Skeletal muscle tissue (tissue), 4 donors: ENCODE results near the gene PHF21B. TPM values are rescaled to one million over a fixed set of nuclear protein-coding genes. Genes with fewer than 3 reads are reported as not detected.

Experiments used
- H3K27ac ChIP-seq: one replicate; pipeline ENCODE4 v1.7.0; 2013; ENCODE audit warnings: mild to moderate bottlenecking, low read depth, low read length, inconsistent platforms
- H3K27me3 ChIP-seq, 3 donors: one replicate each; pipeline ENCODE4 v1.7.0; 2013; ENCODE audit warnings: low read length in 3 of 3; ENCODE audit not compliant: control insufficient read depth in 3 of 3, insufficient read depth in 3 of 3
- H3K36me3 ChIP-seq, 3 donors: one replicate each; pipeline ENCODE4 v1.7.0; 2013; ENCODE audit warnings: low read length in 3 of 3; ENCODE audit not compliant: control insufficient read depth in 3 of 3, insufficient read depth in 3 of 3
- H3K4me1 ChIP-seq, 3 donors: one replicate each; pipeline ENCODE4 v1.7.0; 2013; ENCODE audit warnings: low read length in 3 of 3, mild to moderate bottlenecking in 3 of 3; ENCODE audit not compliant: control insufficient read depth in 3 of 3, insufficient read depth in 3 of 3
- H3K4me3 ChIP-seq, 3 donors: one replicate each; pipeline ENCODE4 v1.7.0; 2013; ENCODE audit warnings: low read length in 3 of 3
- H3K9ac ChIP-seq, 3 donors: one replicate each; pipeline ENCODE4 v1.7.0; 2013; ENCODE audit warnings: low read length in 3 of 3, mild to moderate bottlenecking in 3 of 3, moderate library complexity in 2 of 3, low read depth in 1 of 3
- H3K9me3 ChIP-seq, 3 donors: one replicate each; pipeline ENCODE4 v1.7.0; 2013; ENCODE audit warnings: low read length in 3 of 3; ENCODE audit not compliant: control insufficient read depth in 3 of 3
- total RNA-seq: library from RNA; depleted of rRNA; stranded (reverse); fragments of >200 nt; gene quantifications from one replicate; pipeline ENCODE4 v1.2.3, GENCODE V29; 2014
- donor health status: Osteomylitis.

PHF21B gene
- total RNA-seq, 1 donor from 2014 or later, result 1.0 TPM

DNA sequence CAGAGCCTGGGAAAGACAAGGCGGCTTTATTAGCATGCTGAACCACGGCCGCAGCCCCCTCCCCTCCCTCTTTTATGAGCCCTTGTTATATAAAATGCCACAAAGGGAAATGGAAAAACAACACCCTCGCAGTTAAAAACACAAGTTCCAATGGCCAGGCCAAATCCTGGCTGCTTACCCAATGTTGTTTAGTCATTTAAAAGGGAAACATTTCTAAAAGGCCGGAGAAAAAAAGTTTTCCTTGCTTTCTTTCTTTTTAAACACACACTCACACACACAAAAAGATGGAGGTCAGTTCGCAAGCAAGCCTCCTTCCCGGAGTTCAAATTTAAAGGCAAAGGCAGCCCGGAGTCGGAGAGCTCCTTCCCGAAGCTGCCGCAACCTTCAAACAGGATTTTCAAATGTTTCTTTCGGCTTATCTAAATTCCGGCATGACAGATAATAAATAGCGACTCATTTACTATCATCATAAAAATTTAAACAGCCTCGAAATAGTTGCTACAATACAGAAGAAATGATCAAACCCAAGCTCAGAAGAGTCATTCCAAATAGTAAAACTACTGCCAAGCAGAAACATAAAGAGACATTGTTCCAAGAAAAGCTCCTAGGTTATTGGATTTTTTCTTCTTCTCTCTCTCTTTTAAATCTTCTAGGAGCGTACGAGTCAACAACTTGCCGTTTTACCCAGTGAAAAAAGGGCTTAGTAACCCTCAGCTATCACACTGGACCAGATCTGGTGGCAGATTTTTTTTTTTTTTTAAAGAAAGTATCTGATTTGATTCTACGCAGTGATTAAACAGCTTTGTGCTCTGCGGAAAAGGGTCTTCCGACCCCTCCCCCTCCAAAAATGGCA is 3.5 kb downstream of the PHF21B start:
- H3K27me3 ChIP-seq, result peaks cover 17 to 58% (median 44%) of the 10 kb centered on the region in 3 donors
- no peak overlapping the region for H3K27ac ChIP-seq
- peaks cover 3 to 11% (median 7%) of the 10 kb centered on the region in 3 donors for H3K4me1 ChIP-seq
- peak overlapping the region in 1 of 3 donors; percentile 30 for H3K4me3 ChIP-seq
- H3K9me3 ChIP-seq, result no peaks in the 10 kb centered on the region
- no peaks in the 10 kb centered on the region for H3K36me3 ChIP-seq
- H3K9ac ChIP-seq, result no peak overlapping the region

DNA sequence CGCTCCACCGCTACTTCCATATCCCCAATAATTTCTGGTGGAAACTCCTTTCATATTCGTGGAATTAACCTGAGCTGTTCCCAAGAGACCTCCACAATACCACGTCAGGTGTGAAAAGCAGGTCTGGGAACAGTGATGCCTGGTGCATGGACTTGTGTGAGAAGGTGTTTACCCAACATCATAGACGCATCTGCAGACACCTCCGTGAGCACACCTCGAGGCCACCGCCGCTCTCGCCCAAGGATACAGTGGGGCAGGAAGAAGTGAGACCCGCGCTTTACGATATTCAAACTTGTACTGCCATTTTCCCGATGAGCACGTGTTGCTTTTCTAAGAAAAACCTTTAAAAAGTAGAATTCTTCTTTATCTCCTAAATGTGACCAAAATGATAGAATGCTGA is 8.2 kb downstream of the PHF21B start:
- H3K27me3 ChIP-seq, result peaks cover 30 to 53% (median 42%) of the 10 kb centered on the region in 3 donors
- H3K36me3 ChIP-seq, result no peaks in the 10 kb centered on the region
- no peak overlapping the region for H3K9ac ChIP-seq
- H3K9me3 ChIP-seq, result no peaks in the 10 kb centered on the region
- no peak overlapping the region for H3K4me3 ChIP-seq
- H3K4me1 ChIP-seq, result no peaks in the 10 kb centered on the region
- H3K27ac ChIP-seq, result no peak overlapping the region

DNA sequence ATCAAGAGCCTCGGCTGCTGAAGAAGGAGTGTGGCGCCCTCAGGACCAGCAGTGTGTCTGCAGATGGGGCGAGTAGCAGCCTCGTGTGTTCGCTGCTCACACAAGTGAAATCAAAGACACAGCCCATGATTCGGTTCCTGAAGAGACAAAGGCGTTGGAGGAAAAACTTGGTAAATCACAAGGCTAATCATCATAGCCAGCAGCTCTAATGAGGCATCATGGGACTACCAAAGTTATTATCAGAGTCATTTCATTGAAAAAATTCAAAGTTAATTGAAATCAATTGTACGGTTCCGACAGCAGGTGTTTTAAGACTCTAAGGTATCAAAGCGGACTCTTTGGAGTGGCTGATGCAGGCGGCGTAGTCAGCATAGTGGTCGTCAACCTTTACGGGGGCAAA is 9.5 kb downstream of the PHF21B start:
- H3K4me3 ChIP-seq, result no peak overlapping the region

DNA sequence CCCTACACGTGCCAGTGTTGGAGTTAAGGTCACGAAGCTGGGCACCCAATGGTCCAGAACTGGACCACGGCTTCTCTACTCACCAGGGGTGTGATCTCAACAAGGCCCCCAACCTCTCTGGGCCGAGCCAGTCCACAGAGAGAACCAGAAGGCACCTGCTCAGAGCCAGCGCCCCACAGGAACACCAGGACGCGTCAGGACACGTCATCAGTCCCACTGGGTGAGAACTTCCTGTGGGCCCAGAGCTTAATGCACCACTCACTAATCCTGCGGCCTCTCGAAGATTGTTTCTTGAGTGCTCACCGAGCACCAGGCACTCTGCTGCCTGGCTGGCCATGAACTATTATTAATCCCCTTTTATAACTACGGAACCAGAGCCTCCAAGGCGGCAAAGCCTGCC is 10.1 kb downstream of the PHF21B start:
- Histone ChIP-seq H3K9me3 (no peaks in the 10 kb centered on the region), H3K27ac (no peak overlapping the region), H3K27me3 (peaks cover 37 to 41% (median 41%) of the 10 kb centered on the region in 3 donors), H3K36me3 (no peaks in the 10 kb centered on the region), H3K4me1 (no peaks in the 10 kb centered on the region), H3K4me3 (no peak overlapping the region), H3K9ac (no peak overlapping the region)

More for the DNA sequence above, 9.5 kb downstream of the PHF21B start:
- H3K4me1 ChIP-seq, result no peaks in the 10 kb centered on the region
- no peak overlapping the region for H3K9ac ChIP-seq
- no peaks in the 10 kb centered on the region for H3K9me3 ChIP-seq
- H3K36me3 ChIP-seq, result no peaks in the 10 kb centered on the region
- H3K27ac ChIP-seq, result no peak overlapping the region
- peaks cover 39 to 44% (median 43%) of the 10 kb centered on the region in 3 donors for H3K27me3 ChIP-seq

DNA sequence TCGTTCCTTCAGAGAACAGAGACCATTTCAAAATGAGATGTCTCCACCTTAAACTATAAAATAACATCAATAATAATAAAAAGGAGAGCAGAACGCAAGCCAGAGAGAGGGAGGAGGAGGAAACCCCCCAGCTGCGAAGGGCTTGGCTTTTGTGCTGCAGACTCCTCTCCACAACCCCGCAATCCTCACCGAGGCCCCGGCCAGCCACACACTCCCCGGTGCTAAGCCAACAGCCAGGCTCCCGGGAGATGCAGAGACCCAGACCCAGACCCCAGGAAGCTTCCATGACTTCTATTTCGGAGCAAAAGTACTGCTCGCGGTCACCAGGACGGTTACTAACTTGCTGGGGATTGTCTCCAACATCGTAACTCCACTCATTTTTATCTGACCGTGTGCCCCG is 10.6 kb downstream of the PHF21B start:
- Histone ChIP-seq H3K9me3 (no peaks in the 10 kb centered on the region), H3K4me3 (no peak overlapping the region), H3K27me3 (peaks cover 33 to 42% (median 42%) of the 10 kb centered on the region in 3 donors), H3K4me1 (no peaks in the 10 kb centered on the region), H3K36me3 (no peaks in the 10 kb centered on the region), H3K9ac (no peak overlapping the region), H3K27ac (no peak overlapping the region)

DNA sequence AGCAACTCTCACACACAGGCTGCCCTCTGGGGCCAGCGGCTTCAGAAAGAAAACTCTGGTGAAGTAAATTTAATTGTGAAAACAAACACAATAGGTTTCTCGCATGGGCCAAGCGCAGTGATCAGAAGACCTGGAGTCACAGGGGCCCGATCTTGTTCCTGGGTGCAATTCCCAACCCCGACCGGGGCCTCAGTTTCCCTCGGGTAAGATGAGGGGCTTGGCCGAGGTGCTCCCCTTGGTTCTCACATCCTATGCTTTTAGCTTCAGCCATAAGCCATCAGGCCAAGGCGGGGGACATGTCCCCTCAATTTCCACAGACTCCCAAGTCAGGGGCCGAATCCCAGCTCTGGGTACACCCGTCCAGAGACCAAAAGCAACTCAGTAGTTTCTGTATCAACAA is 11.5 kb downstream of the PHF21B start:
- H3K36me3 ChIP-seq, result no peaks in the 10 kb centered on the region
- H3K9me3 ChIP-seq, result no peaks in the 10 kb centered on the region
- no peak overlapping the region for H3K4me3 ChIP-seq
- H3K9ac ChIP-seq, result no peak overlapping the region
- no peaks in the 10 kb centered on the region for H3K4me1 ChIP-seq
- no peak overlapping the region for H3K27ac ChIP-seq
- peaks cover 30 to 46% (median 37%) of the 10 kb centered on the region in 3 donors for H3K27me3 ChIP-seq

DNA sequence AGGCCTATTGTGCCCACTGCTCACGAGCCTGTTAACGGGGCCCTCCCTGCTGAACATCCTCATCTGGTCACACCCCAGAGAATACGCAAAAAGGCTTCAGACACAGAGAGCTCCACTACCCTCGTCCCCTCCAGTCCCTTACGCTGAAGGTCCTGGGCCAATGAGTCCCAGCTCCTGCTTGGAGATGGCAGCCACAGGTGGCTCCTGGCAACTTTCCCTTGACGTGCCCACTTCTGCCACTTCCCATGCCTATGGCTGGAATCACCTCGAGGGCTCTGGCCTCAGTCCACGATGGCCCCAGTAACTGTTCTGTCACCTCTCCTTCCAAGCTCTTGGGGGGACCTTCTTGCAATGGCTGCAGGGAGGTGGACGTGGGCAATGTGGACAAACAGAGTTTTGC is 12.7 kb downstream of the PHF21B start:
- H3K9ac ChIP-seq, result no peak overlapping the region
- H3K9me3 ChIP-seq, result no peaks in the 10 kb centered on the region
- peaks cover 28 to 59% (median 31%) of the 10 kb centered on the region in 3 donors for H3K27me3 ChIP-seq

DNA sequence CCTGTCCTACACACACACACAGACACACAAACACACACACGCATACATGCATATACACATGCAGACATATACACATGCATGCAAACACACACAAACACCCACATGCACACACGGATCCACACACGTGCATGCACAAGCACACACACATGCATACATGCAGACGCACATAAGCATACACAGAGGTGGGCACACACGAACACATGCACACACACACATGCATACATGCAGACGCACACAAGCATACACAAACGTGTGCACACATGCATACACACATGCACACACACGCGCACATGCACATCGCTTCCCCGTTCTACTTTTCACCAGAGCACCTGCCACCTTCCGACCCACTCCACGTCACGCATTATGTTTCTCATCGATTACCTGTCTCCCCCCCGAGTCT is 13.2 kb downstream of the PHF21B start:
- no peak overlapping the region for H3K4me3 ChIP-seq
- H3K4me1 ChIP-seq, result no peaks in the 10 kb centered on the region
- H3K9me3 ChIP-seq, result no peaks in the 10 kb centered on the region
- H3K9ac ChIP-seq, result no peak overlapping the region
- peaks cover 30 to 63% (median 31%) of the 10 kb centered on the region in 3 donors for H3K27me3 ChIP-seq
- no peak overlapping the region for H3K27ac ChIP-seq
- H3K36me3 ChIP-seq, result no peaks in the 10 kb centered on the region

More for the DNA sequence above, 12.7 kb downstream of the PHF21B start:
- H3K36me3 ChIP-seq, result no peaks in the 10 kb centered on the region
- H3K4me1 ChIP-seq, result no peaks in the 10 kb centered on the region
- H3K27ac ChIP-seq, result no peak overlapping the region
- no peak overlapping the region for H3K4me3 ChIP-seq

DNA sequence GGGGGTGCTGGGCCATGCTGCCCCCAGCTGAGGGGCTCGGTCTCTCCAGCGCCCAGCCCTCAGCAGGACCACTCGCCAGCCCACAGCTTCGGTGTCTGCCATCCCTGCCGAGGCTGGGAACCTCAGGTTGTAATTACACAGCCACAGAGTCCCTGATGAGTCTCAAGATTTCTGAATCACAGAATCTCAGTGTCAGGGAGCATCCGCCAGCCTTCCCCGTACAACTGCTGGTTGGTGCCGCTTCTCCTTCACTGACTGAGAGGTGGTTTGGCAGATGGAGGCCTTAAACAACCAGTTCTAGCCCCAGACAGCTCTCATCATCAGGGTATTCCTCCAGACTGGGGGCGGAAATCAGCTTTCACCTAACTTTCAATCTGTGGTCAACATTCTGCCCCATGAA is 13.7 kb downstream of the PHF21B start:
- Histone ChIP-seq H3K27ac (no peak overlapping the region), H3K27me3 (peaks cover 28 to 63% (median 36%) of the 10 kb centered on the region in 3 donors), H3K4me1 (no peaks in the 10 kb centered on the region)

DNA sequence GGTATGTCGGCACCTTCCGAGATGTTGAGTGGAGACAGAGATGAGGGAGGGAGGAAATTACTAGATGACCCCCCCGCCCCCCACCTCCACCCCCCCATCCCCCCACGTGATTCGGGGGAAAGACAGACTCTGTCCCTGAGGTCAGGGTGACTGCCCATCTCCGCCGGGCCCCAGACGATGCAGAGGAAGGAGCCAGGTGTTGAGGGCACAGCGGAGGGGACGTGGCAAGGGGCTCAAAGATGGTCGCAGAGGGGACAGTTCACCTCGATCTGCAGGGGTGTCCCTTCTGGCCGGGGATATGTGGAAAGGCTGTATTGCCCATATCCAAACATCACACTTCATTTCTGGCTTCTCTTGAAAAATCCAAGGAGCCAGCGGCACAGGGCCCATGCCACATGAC is 14.1 kb downstream of the PHF21B start:
- Histone ChIP-seq H3K9me3 (no peaks in the 10 kb centered on the region), H3K9ac (no peak overlapping the region), H3K4me3 (no peak overlapping the region), H3K27ac (no peak overlapping the region), H3K27me3 (peaks cover 26 to 62% (median 36%) of the 10 kb centered on the region in 3 donors), H3K36me3 (no peaks in the 10 kb centered on the region), H3K4me1 (no peaks in the 10 kb centered on the region)

More for the DNA sequence above, 13.7 kb downstream of the PHF21B start:
- H3K9ac ChIP-seq, result no peak overlapping the region
- no peaks in the 10 kb centered on the region for H3K36me3 ChIP-seq
- no peak overlapping the region for H3K4me3 ChIP-seq
- no peaks in the 10 kb centered on the region for H3K9me3 ChIP-seq
